ES-I3 (cell line): ENCODE results near the gene SLC1A4.
A peak's percentile ranks its signal among the peaks of the same experiment; 100 is the strongest.

Source experiments
- H3K36me3 ChIP-seq: 2 replicates; pipeline ENCODE4 v1.6.1; 2013; ENCODE audit warnings: mild to moderate bottlenecking, low read length, control low read depth, moderate library complexity; ENCODE audit not compliant: insufficient read depth
- H3K4me1 ChIP-seq: 2 replicates; pipeline ENCODE4 v1.6.1; 2013; ENCODE audit warnings: mild to moderate bottlenecking, control low read depth, low read length; ENCODE audit not compliant: insufficient read depth
- H3K9ac ChIP-seq: 2 replicates; pipeline ENCODE4 v1.6.1; 2013; ENCODE audit warnings: low read depth, mild to moderate bottlenecking, low read length, moderate library complexity
- H3K9me3 ChIP-seq: 2 replicates; pipeline ENCODE4 v1.6.1; 2013; ENCODE audit warnings: mild to moderate bottlenecking, low read length, moderate library complexity; ENCODE audit not compliant: control insufficient read depth, insufficient read depth

SLC1A4 gene

GRCh38 chr2:64975232-64975821 is 13.9 kb upstream of the SLC1A4 start:
- Histone ChIP-seq H3K9ac (no peak overlapping the region), H3K36me3 (no peaks in the 10 kb centered on the region), H3K4me1 (peaks cover 10% of the 10 kb centered on the region), H3K9me3 (no peaks in the 10 kb centered on the region; the same call in 1 of the 2 replicates)

GRCh38 chr2:64976276-64976675 is 12.9 kb upstream of the SLC1A4 start:
- H3K9ac ChIP-seq, result no peak overlapping the region
- no peaks in the 10 kb centered on the region for H3K36me3 ChIP-seq
- H3K9me3 ChIP-seq, result no peaks in the 10 kb centered on the region; the same call in 1 of the 2 replicates
- H3K4me1 ChIP-seq, result peaks cover 10% of the 10 kb centered on the region

GRCh38 chr2:64978514-64979268 is 10.5 kb upstream of the SLC1A4 start:
- Histone ChIP-seq H3K9ac (no peak overlapping the region), H3K36me3 (no peaks in the 10 kb centered on the region), H3K4me1 (peaks cover 10% of the 10 kb centered on the region), H3K9me3 (no peaks in the 10 kb centered on the region; the same call in 1 of the 2 replicates)

GRCh38 chr2:64979744-64980143 is 9.5 kb upstream of the SLC1A4 start:
- Histone ChIP-seq H3K36me3 (no peaks in the 10 kb centered on the region), H3K9me3 (no peaks in the 10 kb centered on the region; the same call in 1 of the 2 replicates), H3K4me1 (peaks cover 10% of the 10 kb centered on the region), H3K9ac (no peak overlapping the region)

GRCh38 chr2:64980183-64980582 is 9.0 kb upstream of the SLC1A4 start:
- H3K36me3 ChIP-seq, result no peaks in the 10 kb centered on the region
- H3K9me3 ChIP-seq, result no peaks in the 10 kb centered on the region; the same call in 1 of the 2 replicates
- H3K4me1 ChIP-seq, result peaks cover 5% of the 10 kb centered on the region
- H3K9ac ChIP-seq, result no peak overlapping the region

GRCh38 chr2:64982311-64982857 is 6.8 kb upstream of the SLC1A4 start:
- no peaks in the 10 kb centered on the region for H3K4me1 ChIP-seq
- H3K36me3 ChIP-seq, result no peaks in the 10 kb centered on the region
- H3K9ac ChIP-seq, result no peak overlapping the region
- no peaks in the 10 kb centered on the region for H3K9me3 ChIP-seq

- H3K9ac ChIP-seq, result no peak overlapping the region
- no peaks in the 10 kb centered on the region for H3K4me1 ChIP-seq
- H3K36me3 ChIP-seq, result no peaks in the 10 kb centered on the region
- no peaks in the 10 kb centered on the region for H3K9me3 ChIP-seq
Measured at GRCh38 chr2:64982932-64983331, 6.3 kb upstream of the SLC1A4 start.

GRCh38 chr2:64985447-64985846 is 3.8 kb upstream of the SLC1A4 start:
- Histone ChIP-seq H3K36me3 (no peaks in the 10 kb centered on the region), H3K9me3 (no peaks in the 10 kb centered on the region), H3K9ac (no peak overlapping the region), H3K4me1 (no peaks in the 10 kb centered on the region)

GRCh38 chr2:64987001-64987955 is 1.9 kb upstream of the SLC1A4 start:
- Histone ChIP-seq H3K4me1 (no peaks in the 10 kb centered on the region), H3K36me3 (no peaks in the 10 kb centered on the region), H3K9ac (no peak overlapping the region), H3K9me3 (no peaks in the 10 kb centered on the region)

- Histone ChIP-seq H3K36me3 (no peaks in the 10 kb centered on the region), H3K9me3 (no peaks in the 10 kb centered on the region), H3K4me1 (no peaks in the 10 kb centered on the region), H3K9ac (peak overlapping the region; percentile 70)
Measured at GRCh38 chr2:64987956-64988419, 1.2 kb upstream of the SLC1A4 start.

- peak overlapping the region; percentile 70 for H3K9ac ChIP-seq
- H3K4me1 ChIP-seq, result no peaks in the 10 kb centered on the region
- no peaks in the 10 kb centered on the region for H3K9me3 ChIP-seq
Measured at GRCh38 chr2:64988420-64989125, 626 bp upstream of the SLC1A4 start.

GRCh38 chr2:64989982-64990614 is 899 bp downstream of the SLC1A4 start:
- H3K9ac ChIP-seq, result peak overlapping the region; percentile 70; the same call in 1 of the 2 replicates
- no peaks in the 10 kb centered on the region for H3K9me3 ChIP-seq
- H3K4me1 ChIP-seq, result no peaks in the 10 kb centered on the region
- H3K36me3 ChIP-seq, result no peaks in the 10 kb centered on the region

More at GRCh38 chr2:64988420-64989125, 626 bp upstream of the SLC1A4 start:
- H3K36me3 ChIP-seq, result no peaks in the 10 kb centered on the region

GRCh38 chr2:64990876-64991275 is 1.7 kb downstream of the SLC1A4 start:
- Histone ChIP-seq H3K36me3 (no peaks in the 10 kb centered on the region), H3K9ac (no peak overlapping the region), H3K4me1 (no peaks in the 10 kb centered on the region), H3K9me3 (no peaks in the 10 kb centered on the region)
